PC-3 (cell line): ENCODE measurements around the gene NXPH4.

Source experiments
- CTCF ChIP-seq: fragments of 300-600 bp; sonication (generic); conservative IDR thresholded peaks from 2 replicates; pipeline ENCODE4 v1.5.1; 2017; ENCODE audit warnings: antibody characterized with exemption, low read depth, mild to moderate bottlenecking, low read length
- EZH2phosphoT487 ChIP-seq: fragments of 300-600 bp; sonication (generic); IDR thresholded peaks from 2 replicates; pipeline ENCODE4 v1.6.1; 2018; ENCODE audit warnings: mild to moderate bottlenecking, antibody characterized with exemption, low read length, borderline replicate concordance

DNA sequence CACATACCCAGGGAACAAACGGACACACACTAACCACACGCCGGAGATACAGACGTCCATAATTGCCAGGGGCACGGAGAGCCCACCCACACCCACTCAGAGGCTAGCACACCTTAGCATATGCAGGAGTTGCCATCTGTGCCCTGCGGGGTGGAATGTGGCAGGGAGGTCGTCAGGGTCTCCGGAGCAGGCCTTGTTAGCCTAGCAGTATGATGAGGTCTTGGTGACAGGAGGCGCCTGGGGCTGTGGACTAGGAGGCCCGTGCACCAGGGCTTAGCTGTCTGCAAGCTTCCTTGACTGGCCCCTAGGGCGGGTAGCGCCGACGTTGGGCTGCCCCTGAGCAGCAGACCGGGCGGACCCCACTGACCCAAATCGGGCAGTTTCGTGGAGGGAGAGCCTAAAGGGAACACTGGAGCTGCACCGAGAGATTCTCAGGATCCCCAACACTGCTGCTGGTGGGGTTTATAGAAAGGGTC, 24.4 kb downstream of the NXPH4 start:
- no peak for TF ChIP-seq EZH2phosphoT487
- no peak for TF ChIP-seq CTCF
